ENCODE data around the gene RFT1.

RFT1 gene

GRCh38 chr3:53040351-53040820 lies 89.8 kb downstream of the RFT1 start:
- H3K4me3 ChIP-seq (replicated peaks; ENCODE audit: low read depth, low read length) = no peak overlapping the region
- no peak for TF ChIP-seq CTCF (IDR thresholded peaks at IDR 0.05; ENCODE audit: insufficient read depth, low read length, poor library complexity, severe bottlenecking)
- no peak for DNase-seq (ENCODE audit: extremely low read depth, insufficient read length)
- no peaks in the 10 kb centered on the region for H3K27me3 ChIP-seq (replicated peaks; ENCODE audit: control insufficient read depth, insufficient read depth, low read length)
- no peaks in the 10 kb centered on the region for H3K36me3 ChIP-seq (ENCODE audit: control insufficient read depth, insufficient read depth, low read length)

- Histone ChIP-seq H3K36me3 (ENCODE audit: control insufficient read depth, insufficient read depth, low read length) (no peaks in the 10 kb centered on the region), H3K27me3 (replicated peaks; ENCODE audit: control insufficient read depth, insufficient read depth, low read length) (no peaks in the 10 kb centered on the region), H3K4me3 (replicated peaks; ENCODE audit: low read depth, low read length) (no peak overlapping the region)
- no peak for DNase-seq (ENCODE audit: extremely low read depth, insufficient read length)
- TF ChIP-seq CTCF (IDR thresholded peaks at IDR 0.05; ENCODE audit: insufficient read depth, low read length, poor library complexity, severe bottlenecking) = no peak
These were observed 90.9 kb downstream of the RFT1 start for GRCh38 chr3:53039376-53039752.

GRCh38 chr3:53038679-53039375 lies 91.4 kb downstream of the RFT1 start:
- Histone ChIP-seq H3K27me3 (replicated peaks; ENCODE audit: control insufficient read depth, insufficient read depth, low read length) (no peaks in the 10 kb centered on the region), H3K36me3 (ENCODE audit: control insufficient read depth, insufficient read depth, low read length) (no peaks in the 10 kb centered on the region), H3K4me3 (replicated peaks; ENCODE audit: low read depth, low read length) (no peak overlapping the region)
- no peak for DNase-seq (ENCODE audit: extremely low read depth, insufficient read length)
- no peak for TF ChIP-seq CTCF (IDR thresholded peaks at IDR 0.05; ENCODE audit: insufficient read depth, low read length, poor library complexity, severe bottlenecking)
